ENCODE measurements around the gene ZNF710.
A peak's percentile ranks its signal among the peaks of the same experiment; 100 is the strongest.

The ZNF710 gene

DNA sequence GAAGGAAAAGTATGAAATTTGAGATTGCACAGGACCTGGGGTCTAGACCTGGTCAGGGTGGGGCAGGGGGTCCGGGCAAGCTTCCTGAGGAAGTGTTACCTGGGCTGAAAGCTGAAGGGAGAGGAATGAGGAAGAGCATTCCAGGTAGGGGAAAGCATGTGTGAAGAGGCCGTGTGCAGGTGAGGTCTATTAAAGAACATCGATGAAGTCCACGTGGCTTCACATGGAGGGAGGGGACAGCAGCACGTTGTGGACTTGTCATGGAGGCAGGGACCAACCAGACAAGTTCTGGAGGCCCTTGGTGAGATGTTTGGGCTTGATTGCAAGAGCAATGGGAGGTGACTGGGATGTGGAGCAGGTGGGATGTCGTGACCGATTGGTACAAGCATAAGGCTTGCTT, 54.1 kb downstream of the ZNF710 start:
- Histone ChIP-seq H3K27ac (ENCODE audit: low read length) (no peak overlapping the region), H3K27me3 (ENCODE audit: low read depth, low read length) (no peaks in the 10 kb centered on the region), H3K9me3 (ENCODE audit: control insufficient read depth in 1 of 2, low read length in 2 of 2) (no peaks in the 10 kb centered on the region), H3K4me3 (ENCODE audit: low read depth in 1 of 2, low read length in 2 of 2) (no peak overlapping the region), H3K36me3 (ENCODE audit: control insufficient read depth in 1 of 2, insufficient read depth in 2 of 2, low read length in 2 of 2) (no peaks in the 10 kb centered on the region), H3K4me1 (ENCODE audit: control insufficient read depth in 1 of 2, insufficient read depth in 2 of 2, low read length in 2 of 2) (peaks cover 0 to 4% of the 10 kb centered on the region in 2 donors)

GRCh38 chr15:90056529-90056928, 55.4 kb downstream of the ZNF710 start:
- H3K4me3 ChIP-seq (ENCODE audit: low read depth in 1 of 2, low read length in 2 of 2): no peak overlapping the region
- no peaks in the 10 kb centered on the region for H3K36me3 ChIP-seq (ENCODE audit: control insufficient read depth in 1 of 2, insufficient read depth in 2 of 2, low read length in 2 of 2)
- peaks cover 3 to 9% of the 10 kb centered on the region in 2 donors for H3K4me1 ChIP-seq (ENCODE audit: control insufficient read depth in 1 of 2, insufficient read depth in 2 of 2, low read length in 2 of 2)
- H3K27me3 ChIP-seq (ENCODE audit: low read depth, low read length): no peaks in the 10 kb centered on the region
- no peak overlapping the region for H3K27ac ChIP-seq (ENCODE audit: low read length)
- H3K9me3 ChIP-seq (ENCODE audit: control insufficient read depth in 1 of 2, low read length in 2 of 2): no peaks in the 10 kb centered on the region

GRCh38 chr15:90058308-90058707, 57.2 kb downstream of the ZNF710 start:
- Histone ChIP-seq H3K4me3 (ENCODE audit: low read depth in 1 of 2, low read length in 2 of 2) (no peak overlapping the region), H3K9me3 (ENCODE audit: control insufficient read depth in 1 of 2, low read length in 2 of 2) (no peaks in the 10 kb centered on the region), H3K27me3 (ENCODE audit: low read depth, low read length) (no peaks in the 10 kb centered on the region), H3K36me3 (ENCODE audit: control insufficient read depth in 1 of 2, insufficient read depth in 2 of 2, low read length in 2 of 2) (no peaks in the 10 kb centered on the region), H3K27ac (ENCODE audit: low read length) (peak overlapping the region; percentile 56), H3K4me1 (ENCODE audit: control insufficient read depth in 1 of 2, insufficient read depth in 2 of 2, low read length in 2 of 2) (peaks cover 12 to 26% of the 10 kb centered on the region in 2 donors)

GRCh38 chr15:90058775-90059174, 57.7 kb downstream of the ZNF710 start:
- Histone ChIP-seq H3K27me3 (ENCODE audit: low read depth, low read length) (no peaks in the 10 kb centered on the region), H3K36me3 (ENCODE audit: control insufficient read depth in 1 of 2, insufficient read depth in 2 of 2, low read length in 2 of 2) (no peaks in the 10 kb centered on the region), H3K27ac (ENCODE audit: low read length) (peak overlapping the region; percentile 69), H3K9me3 (ENCODE audit: control insufficient read depth in 1 of 2, low read length in 2 of 2) (no peaks in the 10 kb centered on the region), H3K4me1 (ENCODE audit: control insufficient read depth in 1 of 2, insufficient read depth in 2 of 2, low read length in 2 of 2) (peaks cover 12 to 31% of the 10 kb centered on the region in 2 donors), H3K4me3 (ENCODE audit: low read depth in 1 of 2, low read length in 2 of 2) (no peak overlapping the region)

- H3K27me3 ChIP-seq (ENCODE audit: low read depth, low read length): no peaks in the 10 kb centered on the region
- H3K4me1 ChIP-seq (ENCODE audit: control insufficient read depth in 1 of 2, insufficient read depth in 2 of 2, low read length in 2 of 2): peaks cover 12 to 37% of the 10 kb centered on the region in 2 donors
- no peak overlapping the region for H3K4me3 ChIP-seq (ENCODE audit: low read depth in 1 of 2, low read length in 2 of 2)
- no peaks in the 10 kb centered on the region for H3K9me3 ChIP-seq (ENCODE audit: control insufficient read depth in 1 of 2, low read length in 2 of 2)
- H3K36me3 ChIP-seq (ENCODE audit: control insufficient read depth in 1 of 2, insufficient read depth in 2 of 2, low read length in 2 of 2): no peaks in the 10 kb centered on the region
- peak overlapping the region; percentile 69 for H3K27ac ChIP-seq (ENCODE audit: low read length)
Measured at GRCh38 chr15:90059208-90059985, 58.3 kb downstream of the ZNF710 start.

- H3K9me3 ChIP-seq (ENCODE audit: control insufficient read depth in 1 of 2, low read length in 2 of 2): no peaks in the 10 kb centered on the region
- H3K27me3 ChIP-seq (ENCODE audit: low read depth, low read length): no peaks in the 10 kb centered on the region
- no peaks in the 10 kb centered on the region for H3K36me3 ChIP-seq (ENCODE audit: control insufficient read depth in 1 of 2, insufficient read depth in 2 of 2, low read length in 2 of 2)
- H3K4me1 ChIP-seq (ENCODE audit: control insufficient read depth in 1 of 2, insufficient read depth in 2 of 2, low read length in 2 of 2): peaks cover 17 to 45% of the 10 kb centered on the region in 2 donors
- H3K27ac ChIP-seq (ENCODE audit: low read length): no peak overlapping the region
- H3K4me3 ChIP-seq (ENCODE audit: low read depth in 1 of 2, low read length in 2 of 2): no peak overlapping the region
Measured at GRCh38 chr15:90060797-90061196, 59.7 kb downstream of the ZNF710 start.

- Histone ChIP-seq H3K27ac (ENCODE audit: low read length) (peak overlapping the region; percentile 73), H3K9me3 (ENCODE audit: control insufficient read depth in 1 of 2, low read length in 2 of 2) (no peaks in the 10 kb centered on the region), H3K4me3 (ENCODE audit: low read depth in 1 of 2, low read length in 2 of 2) (no peak overlapping the region), H3K27me3 (ENCODE audit: low read depth, low read length) (no peaks in the 10 kb centered on the region), H3K4me1 (ENCODE audit: control insufficient read depth in 1 of 2, insufficient read depth in 2 of 2, low read length in 2 of 2) (peaks cover 17 to 45% of the 10 kb centered on the region in 2 donors), H3K36me3 (ENCODE audit: control insufficient read depth in 1 of 2, insufficient read depth in 2 of 2, low read length in 2 of 2) (no peaks in the 10 kb centered on the region)
Measured at GRCh38 chr15:90062023-90062442, 60.9 kb downstream of the ZNF710 start.

- H3K27me3 ChIP-seq (ENCODE audit: low read depth, low read length): no peaks in the 10 kb centered on the region
- H3K4me1 ChIP-seq (ENCODE audit: control insufficient read depth in 1 of 2, insufficient read depth in 2 of 2, low read length in 2 of 2): peaks cover 17 to 45% of the 10 kb centered on the region in 2 donors
- no peak overlapping the region for H3K4me3 ChIP-seq (ENCODE audit: low read depth in 1 of 2, low read length in 2 of 2)
- H3K27ac ChIP-seq (ENCODE audit: low read length): peak overlapping the region; percentile 73
- H3K9me3 ChIP-seq (ENCODE audit: control insufficient read depth in 1 of 2, low read length in 2 of 2): no peaks in the 10 kb centered on the region
- peaks cover 0 to 3% of the 10 kb centered on the region in 2 donors for H3K36me3 ChIP-seq (ENCODE audit: control insufficient read depth in 1 of 2, insufficient read depth in 2 of 2, low read length in 2 of 2)
Measured at GRCh38 chr15:90062462-90062932, 61.4 kb downstream of the ZNF710 start.

- peak overlapping the region; percentile 73 for H3K27ac ChIP-seq (ENCODE audit: low read length)
- H3K9me3 ChIP-seq (ENCODE audit: control insufficient read depth in 1 of 2, low read length in 2 of 2): no peaks in the 10 kb centered on the region
- peaks cover 17 to 41% of the 10 kb centered on the region in 2 donors for H3K4me1 ChIP-seq (ENCODE audit: control insufficient read depth in 1 of 2, insufficient read depth in 2 of 2, low read length in 2 of 2)
- peaks cover 2 to 10% of the 10 kb centered on the region in 2 donors for H3K36me3 ChIP-seq (ENCODE audit: control insufficient read depth in 1 of 2, insufficient read depth in 2 of 2, low read length in 2 of 2)
- no peak overlapping the region for H3K4me3 ChIP-seq (ENCODE audit: low read depth in 1 of 2, low read length in 2 of 2)
- no peaks in the 10 kb centered on the region for H3K27me3 ChIP-seq (ENCODE audit: low read depth, low read length)
Measured at GRCh38 chr15:90062973-90063769, 62.0 kb downstream of the ZNF710 start.

DNA sequence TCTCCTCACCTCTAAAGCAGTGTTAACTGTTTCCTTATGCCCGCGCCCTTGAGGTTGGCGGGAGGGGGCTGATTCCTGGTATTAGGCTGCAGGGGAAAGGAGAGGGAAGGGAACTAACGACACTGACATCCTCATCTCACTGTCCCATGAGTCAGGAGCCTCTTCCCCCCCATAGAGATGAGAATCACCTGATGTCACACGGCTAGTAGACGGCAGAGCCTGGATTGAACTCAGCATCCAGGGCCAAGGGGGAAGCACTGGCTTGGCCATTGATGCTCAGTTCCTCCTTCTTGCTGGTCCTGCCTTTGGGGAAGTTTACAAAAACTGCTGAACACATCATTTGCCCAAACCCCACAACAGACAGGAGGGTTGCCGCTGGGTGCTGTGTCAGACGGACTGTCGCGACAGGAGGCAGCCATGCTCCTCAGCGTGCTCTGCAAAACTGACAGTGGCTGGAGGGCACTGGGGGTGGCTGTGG, 62.7 kb downstream of the ZNF710 start:
- Histone ChIP-seq H3K4me1 (ENCODE audit: control insufficient read depth in 1 of 2, insufficient read depth in 2 of 2, low read length in 2 of 2) (peaks cover 17 to 41% of the 10 kb centered on the region in 2 donors), H3K27me3 (ENCODE audit: low read depth, low read length) (no peaks in the 10 kb centered on the region), H3K27ac (ENCODE audit: low read length) (peak overlapping the region; percentile 73), H3K9me3 (ENCODE audit: control insufficient read depth in 1 of 2, low read length in 2 of 2) (no peaks in the 10 kb centered on the region), H3K4me3 (ENCODE audit: low read depth in 1 of 2, low read length in 2 of 2) (no peak overlapping the region), H3K36me3 (ENCODE audit: control insufficient read depth in 1 of 2, insufficient read depth in 2 of 2, low read length in 2 of 2) (peaks cover 5 to 15% of the 10 kb centered on the region in 2 donors)
